ENCODE data around the gene PSAPL1. TPM values are rescaled to one million over a fixed set of nuclear protein-coding genes. Genes with fewer than 3 reads are reported as not detected.

Gene PSAPL1
- total and polyA plus RNA-seq, 9 of the 15 experiments (the other 6 are each of a cell fraction or from before 2014, with no cell fraction given) = not detected

- TF ChIP-seq ZNF133 (CRISPR knock-in tag; IDR thresholded peaks at IDR 0.05) = no peak
- TF ChIP-seq ZNF740 (CRISPR knock-in tag; IDR thresholded peaks at IDR 0.05) = no peak
- TF ChIP-seq ZNF740 (tag; IDR thresholded peaks at IDR 0.05) = no peak
- TF ChIP-seq CBX3 (IDR thresholded peaks at IDR 0.05; ENCODE audit: borderline replicate concordance in 1 of 2, low read length in 2 of 2) = no peak
- no peak for TF ChIP-seq ZNF77 (CRISPR knock-in tag; IDR thresholded peaks at IDR 0.05)
- TF ChIP-seq NCOA6 (IDR thresholded peaks at IDR 0.05) = no peak
- TF ChIP-seq YBX1 (IDR thresholded peaks at IDR 0.05) = no peak
- no peak for TF ChIP-seq ZNF224 (CRISPR knock-in tag; IDR thresholded peaks at IDR 0.05)
- TF ChIP-seq, protein P1, sequence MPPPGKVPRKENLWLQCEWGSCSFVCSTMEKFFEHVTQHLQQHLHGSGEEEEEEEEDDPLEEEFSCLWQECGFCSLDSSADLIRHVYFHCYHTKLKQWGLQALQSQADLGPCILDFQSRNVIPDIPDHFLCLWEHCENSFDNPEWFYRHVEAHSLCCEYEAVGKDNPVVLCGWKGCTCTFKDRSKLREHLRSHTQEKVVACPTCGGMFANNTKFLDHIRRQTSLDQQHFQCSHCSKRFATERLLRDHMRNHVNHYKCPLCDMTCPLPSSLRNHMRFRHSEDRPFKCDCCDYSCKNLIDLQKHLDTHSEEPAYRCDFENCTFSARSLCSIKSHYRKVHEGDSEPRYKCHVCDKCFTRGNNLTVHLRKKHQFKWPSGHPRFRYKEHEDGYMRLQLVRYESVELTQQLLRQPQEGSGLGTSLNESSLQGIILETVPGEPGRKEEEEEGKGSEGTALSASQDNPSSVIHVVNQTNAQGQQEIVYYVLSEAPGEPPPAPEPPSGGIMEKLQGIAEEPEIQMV (tag; conservative IDR thresholded peaks at IDR 0.05; ENCODE audit: low read depth) = no peak
These were observed 34.3 kb upstream of the PSAPL1 start (continued) for GRCh38 chr4:7469023-7469422.

GRCh38 chr4:7467471-7467870 is 32.7 kb upstream of the PSAPL1 start:
- ChIA-PET CTCF (ENCODE audit: low intra/inter-chr PET ratio) (no interaction called here), POLR2A (no interaction called here)
- intact Hi-C loops (cut with micrococcal nuclease) = no loop called here
- no peaks in the 10 kb centered on the region for H3K4me1 ChIP-seq (replicated peaks in 1 of 2; ENCODE audit: control insufficient read depth in 2 of 2, insufficient read depth in 2 of 2, low read length in 2 of 2)
- WGBS (ENCODE audit: insufficient coverage, low coverage, missing lambda C conversion rate) = 0% methylated on average over 5 of the region's 7 CpGs
- no TSS peak for BruUV-seq (replicated peaks)
- TF ChIP-seq, protein P2, sequence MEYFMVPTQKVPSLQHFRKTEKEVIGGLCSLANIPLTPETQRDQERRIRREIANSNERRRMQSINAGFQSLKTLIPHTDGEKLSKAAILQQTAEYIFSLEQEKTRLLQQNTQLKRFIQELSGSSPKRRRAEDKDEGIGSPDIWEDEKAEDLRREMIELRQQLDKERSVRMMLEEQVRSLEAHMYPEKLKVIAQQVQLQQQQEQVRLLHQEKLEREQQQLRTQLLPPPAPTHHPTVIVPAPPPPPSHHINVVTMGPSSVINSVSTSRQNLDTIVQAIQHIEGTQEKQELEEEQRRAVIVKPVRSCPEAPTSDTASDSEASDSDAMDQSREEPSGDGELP (CRISPR knock-in tag; IDR thresholded peaks at IDR 0.05; ENCODE audit: borderline replicate concordance) = no peak
- TF ChIP-seq RAD51 (IDR thresholded peaks at IDR 0.05; ENCODE audit: borderline replicate concordance, low read depth) (no peak), ZBTB1 (CRISPR knock-in tag; IDR thresholded peaks at IDR 0.05; ENCODE audit: borderline replicate concordance, low read depth) (no peak), ZBTB12 (CRISPR knock-in tag; IDR thresholded peaks at IDR 0.05) (no peak), ZNF239 (CRISPR knock-in tag; IDR thresholded peaks at IDR 0.05) (no peak), ZNF24 (IDR thresholded peaks at IDR 0.05) (no peak), ZNF77 (CRISPR knock-in tag; IDR thresholded peaks at IDR 0.05) (no peak), RBM34 (IDR thresholded peaks at IDR 0.05; ENCODE audit: borderline replicate concordance, insufficient read depth, low read length) (no peak), ZNF445 (CRISPR knock-in tag; IDR thresholded peaks at IDR 0.05; ENCODE audit: low read depth) (no peak), CBFA2T3 (IDR thresholded peaks at IDR 0.05) (no peak)
- TF ChIP-seq, protein P3, sequence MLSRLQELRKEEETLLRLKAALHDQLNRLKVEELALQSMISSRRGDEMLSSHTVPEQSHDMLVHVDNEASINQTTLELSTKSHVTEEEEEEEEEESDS (CRISPR knock-in tag; IDR thresholded peaks at IDR 0.05) = no peak
- H3K79me2 ChIP-seq (ENCODE audit: control insufficient read depth, insufficient read depth, low read length) = no peaks in the 10 kb centered on the region
- ATAC-seq = no peak
- H4K20me1 ChIP-seq (replicated peaks; ENCODE audit: control insufficient read depth, insufficient read depth, low read length) = no peaks in the 10 kb centered on the region
- H3K4me2 ChIP-seq (ENCODE audit: insufficient read depth, low read length) = no peak overlapping the region
- peaks cover 5 to 49% of the 10 kb centered on the region in 2 experiments; a peak in 4 of 5 replicates for H3K27me3 ChIP-seq (ENCODE audit: control insufficient read depth in 2 of 2, insufficient read depth in 2 of 2, low read length in 2 of 2)
- no peak overlapping the region for H3K27ac ChIP-seq (ENCODE audit: extremely low read depth, low read depth, low read length)
- FAIRE-seq = no peak
- H3K4me3 ChIP-seq = no peak overlapping the region
- H3K9me1 ChIP-seq (ENCODE audit: control insufficient read depth, insufficient read depth, low read length) = no peaks in the 10 kb centered on the region
- no peak overlapping the region for H3K9ac ChIP-seq (ENCODE audit: insufficient read depth in 1 of 2, low read depth in 2 of 2, low read length in 2 of 2)
- in situ Hi-C loops (cut with MboI) = no loop called here
- no peaks in the 10 kb centered on the region for H3K9me3 ChIP-seq (replicated peaks; ENCODE audit: control insufficient read depth, insufficient read depth, low read depth, low read length)
- no peak for DNase-seq (ENCODE audit: extremely low read depth in 1 of 4, low spot score in 3 of 4)
- no peak overlapping the region for H2AFZ ChIP-seq (ENCODE audit: low read depth, low read length)
- no peaks in the 10 kb centered on the region for H3K36me3 ChIP-seq (ENCODE audit: control insufficient read depth, insufficient read depth, low read length)
